Mesodermal cell (in vitro differentiated cells): ENCODE results near the gene NPTX1.
"Not testable (repeated sequence)": the region's sequence is repeated elsewhere in the genome, so short reads cannot be mapped to it uniquely, and the experiment has no call there.

ENCODE experiments used
- H3K27ac ChIP-seq: 2 replicates; pipeline ENCODE4 v1.7.0; 2013; ENCODE audit warnings: mild to moderate bottlenecking, low read depth, low read length, moderate library complexity; ENCODE audit not compliant: severe bottlenecking
- H3K36me3 ChIP-seq: 2 replicates; pipeline ENCODE4 v1.7.1; 2013; ENCODE audit warnings: mild to moderate bottlenecking, low read length, moderate library complexity; ENCODE audit not compliant: control insufficient read depth, insufficient read depth
- H3K4me1 ChIP-seq: one replicate; pipeline ENCODE4 v1.7.1; 2013; ENCODE audit warnings: mild to moderate bottlenecking, low read length; ENCODE audit not compliant: insufficient read depth, control insufficient read depth, poor library complexity, severe bottlenecking
- H3K4me3 ChIP-seq: 2 replicates; pipeline ENCODE4 v1.7.0; 2013; ENCODE audit warnings: low read length, control low read depth, mild to moderate bottlenecking; ENCODE audit not compliant: insufficient read depth, poor library complexity, severe bottlenecking; ENCODE audit errors: extremely low read depth
- H3K9me3 ChIP-seq: 2 replicates; pipeline ENCODE4 v1.7.1; 2013; ENCODE audit warnings: mild to moderate bottlenecking, low read length, moderate library complexity; ENCODE audit not compliant: control insufficient read depth
- WGBS, 2 experiments: methylation state at CpG; one replicate each; pipeline ENCODE4 v1.1.5; 2013; ENCODE audit warnings: missing lambda C conversion rate in 2 of 2; ENCODE audit not compliant: insufficient coverage in 2 of 2; 5-methylcytosine and 5-hydroxymethylcytosine counted together

Gene NPTX1

DNA sequence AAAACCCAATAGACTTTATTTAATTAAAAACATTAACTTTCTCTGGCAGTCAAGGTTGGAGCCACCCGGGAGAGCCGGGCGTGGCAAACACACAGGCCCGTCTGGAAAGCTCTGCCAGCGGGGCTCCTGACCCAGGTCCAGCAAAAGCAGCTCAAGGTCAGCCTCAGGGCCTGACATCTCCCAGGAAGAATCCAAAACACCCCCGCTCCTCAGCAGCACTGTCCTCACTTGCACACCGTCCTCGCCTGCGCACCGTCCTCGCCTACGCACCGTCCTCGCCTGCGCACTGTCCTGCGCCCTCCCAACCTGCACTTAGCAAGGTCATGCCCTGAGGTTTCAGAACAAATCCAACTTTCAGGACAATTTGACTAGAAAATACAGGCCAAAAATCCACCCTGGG, 36.8 kb upstream of the NPTX1 start:
- Histone ChIP-seq H3K36me3 (no peaks in the 10 kb centered on the region), H3K4me1 (no peaks in the 10 kb centered on the region), H3K9me3 (no peaks in the 10 kb centered on the region), H3K4me3 (no peak overlapping the region), H3K27ac (no peak overlapping the region)
- WGBS, 2 experiments, result 94 to 96% methylated on average over 15 of the region's 16 CpGs

DNA sequence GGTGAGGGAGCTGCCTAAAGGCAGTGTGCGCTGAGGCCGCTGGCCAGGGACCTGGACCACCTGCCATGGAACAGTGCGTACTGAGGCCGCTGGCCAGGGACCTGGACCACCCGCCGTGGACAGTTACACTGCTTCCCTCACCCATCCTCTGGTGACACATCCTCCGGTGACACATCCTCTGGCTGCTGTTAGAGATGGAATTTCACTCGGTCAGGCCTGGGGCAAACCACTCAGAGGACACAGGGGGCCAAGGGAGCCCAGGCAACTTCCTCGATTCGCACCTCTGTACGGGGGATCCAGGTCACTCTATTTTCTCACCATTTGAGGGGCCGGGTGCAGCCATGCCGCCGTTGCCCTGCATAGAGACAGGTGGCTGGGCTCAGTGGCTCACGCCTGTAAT, 35.8 kb upstream of the NPTX1 start:
- no peak overlapping the region for H3K4me3 ChIP-seq
- H3K9me3 ChIP-seq, result no peaks in the 10 kb centered on the region
- H3K36me3 ChIP-seq, result no peaks in the 10 kb centered on the region
- H3K27ac ChIP-seq, result no peak overlapping the region
- no peaks in the 10 kb centered on the region for H3K4me1 ChIP-seq
- 84 to 85% methylated on average over 12 to 13 of the region's 15 CpGs for WGBS, 2 experiments

DNA sequence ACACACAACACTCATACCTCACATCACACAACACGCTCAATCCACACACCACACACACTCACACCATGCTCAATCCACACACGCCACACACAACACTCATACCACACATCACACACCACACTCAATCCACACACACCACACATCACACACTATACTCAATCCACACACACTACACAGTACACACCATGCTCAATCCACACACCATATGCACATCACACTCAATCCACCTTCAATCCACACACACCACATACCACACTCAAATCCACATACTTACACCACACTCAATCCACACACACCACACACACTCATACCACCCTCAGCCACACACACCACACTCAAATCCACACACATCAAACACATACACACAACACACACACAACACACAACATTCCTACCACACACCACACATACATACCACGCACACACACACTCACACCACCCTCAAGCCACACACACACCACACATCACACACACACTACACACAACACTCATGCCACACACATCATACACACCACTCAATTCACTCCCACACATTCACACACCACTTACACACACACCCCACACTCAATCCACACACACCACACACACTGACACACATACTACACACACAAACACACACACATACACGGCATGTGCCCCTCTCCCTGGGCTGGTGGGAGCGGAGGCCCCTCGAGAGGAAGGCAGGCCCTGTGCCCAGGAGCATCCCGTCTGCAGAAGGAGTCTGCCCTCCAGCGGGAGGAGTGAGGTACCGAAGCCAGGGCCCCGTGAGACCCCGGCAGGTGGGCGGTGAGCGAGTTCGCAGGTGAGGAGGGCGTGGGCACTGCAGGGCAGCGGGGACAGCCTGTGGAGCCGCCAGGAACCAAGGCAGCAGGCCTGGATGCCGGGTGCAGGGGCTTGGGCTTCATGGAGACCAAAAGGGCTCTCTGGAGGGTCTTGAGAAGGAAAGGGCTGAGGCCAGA, 35.1 kb upstream of the NPTX1 start:
- Histone ChIP-seq H3K9me3 (no peaks in the 10 kb centered on the region), H3K36me3 (no peaks in the 10 kb centered on the region), H3K4me3 (no peak overlapping the region), H3K4me1 (no peaks in the 10 kb centered on the region), H3K27ac (no peak overlapping the region)
- WGBS, 2 experiments, result 57 to 61% methylated on average over 14 to 16 of the region's 18 CpGs

DNA sequence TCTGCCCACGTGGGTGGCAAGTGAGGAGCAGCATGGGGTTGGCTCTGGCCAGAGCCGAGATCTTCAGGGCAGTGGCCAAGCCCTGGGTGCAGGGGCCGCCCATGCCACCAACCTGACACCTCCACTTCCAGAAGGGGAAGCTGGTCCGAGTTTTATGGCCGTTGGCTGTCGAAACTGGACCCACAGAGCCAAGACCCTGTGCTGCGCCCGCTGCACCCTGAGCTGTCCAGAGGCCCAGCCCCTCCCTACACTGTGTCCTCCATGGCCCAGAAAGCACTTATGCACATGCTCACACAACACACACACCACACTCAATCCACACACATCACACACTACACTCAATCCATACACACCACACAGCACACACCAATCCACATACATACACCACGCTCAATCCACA, 34.4 kb upstream of the NPTX1 start:
- no peak overlapping the region for H3K4me3 ChIP-seq
- no peak overlapping the region for H3K27ac ChIP-seq
- 83 to 89% methylated on average over 4 to 7 of the region's 9 CpGs for WGBS, 2 experiments
- H3K9me3 ChIP-seq, result no peaks in the 10 kb centered on the region
- no peaks in the 10 kb centered on the region for H3K4me1 ChIP-seq
- H3K36me3 ChIP-seq, result no peaks in the 10 kb centered on the region

DNA sequence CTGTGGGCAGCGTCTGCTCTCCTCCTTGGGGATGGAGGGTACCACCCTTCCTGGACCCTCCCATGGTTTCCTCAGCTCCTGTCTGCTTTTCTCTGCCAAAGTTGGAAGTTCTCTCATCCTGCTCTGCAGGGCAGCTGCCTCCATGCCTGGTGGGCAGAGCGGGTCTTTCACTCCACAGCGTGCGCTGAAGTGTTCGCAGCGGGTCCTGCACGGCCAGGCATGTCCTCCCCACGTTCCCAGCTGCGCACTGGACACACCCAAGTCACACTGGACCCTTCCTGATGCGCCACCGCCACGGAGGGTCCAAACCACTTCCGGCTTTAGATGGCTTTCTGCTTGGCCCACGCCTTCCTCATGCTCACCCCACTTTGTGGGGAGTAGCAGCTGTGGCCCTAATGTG, 33.7 kb upstream of the NPTX1 start:
- Histone ChIP-seq H3K27ac (no peak overlapping the region), H3K36me3 (no peaks in the 10 kb centered on the region), H3K4me3 (no peak overlapping the region), H3K4me1 (no peaks in the 10 kb centered on the region), H3K9me3 (no peaks in the 10 kb centered on the region)
- 91 to 92% methylated on average over 14 of the region's 14 CpGs for WGBS, 2 experiments

DNA sequence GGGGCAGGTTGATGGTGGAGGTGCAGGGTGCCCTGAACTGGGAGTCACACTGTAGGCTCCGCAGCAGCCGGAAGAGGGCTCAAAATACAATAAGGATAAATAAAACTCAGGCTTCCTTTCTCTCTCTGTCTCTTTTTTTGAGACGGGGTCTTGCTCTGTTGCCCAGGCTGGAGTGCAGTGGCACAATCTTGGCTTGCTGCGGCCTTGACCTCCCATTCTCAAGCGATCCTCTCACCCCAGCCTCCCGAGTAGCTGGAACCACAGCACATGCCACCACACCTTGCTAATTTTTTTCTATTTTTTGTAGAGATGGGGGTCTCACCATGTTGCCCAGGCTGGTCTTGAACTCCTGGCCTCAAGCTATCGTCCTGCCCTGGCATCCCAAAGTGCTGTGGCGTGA, 32.9 kb upstream of the NPTX1 start:
- H3K4me1 ChIP-seq, result peaks cover 5% of the 10 kb centered on the region
- H3K9me3 ChIP-seq, result no peaks in the 10 kb centered on the region
- WGBS, 2 experiments, result 82 to 83% methylated on average over 5 to 7 of the region's 8 CpGs
- H3K36me3 ChIP-seq, result no peaks in the 10 kb centered on the region
- H3K4me3 ChIP-seq, result no peak overlapping the region
- no peak overlapping the region for H3K27ac ChIP-seq

DNA sequence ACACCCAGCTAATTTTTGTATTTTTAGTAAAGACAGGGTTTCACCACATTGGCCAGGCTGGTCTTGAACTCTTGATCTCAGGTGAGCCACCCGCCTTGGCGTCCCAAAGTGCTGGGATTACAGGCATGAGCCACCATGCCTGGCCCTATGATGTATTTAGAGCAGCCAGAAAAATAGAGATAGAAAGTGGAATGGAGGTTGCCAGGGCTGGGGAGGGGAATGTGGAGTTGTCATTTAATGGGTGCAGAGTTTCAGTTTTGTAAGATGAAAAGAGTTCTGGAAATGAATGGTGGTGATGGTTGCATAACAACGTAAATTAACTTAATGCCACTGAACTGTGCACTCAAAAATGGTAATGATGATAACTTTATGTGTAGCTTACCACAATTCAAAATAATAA, 31.6 kb upstream of the NPTX1 start:
- WGBS, 2 experiments, result 80 to 100% methylated on average over 2 of the region's 3 CpGs
- no peaks in the 10 kb centered on the region for H3K36me3 ChIP-seq
- no peaks in the 10 kb centered on the region for H3K9me3 ChIP-seq
- H3K4me3 ChIP-seq, result no peak overlapping the region
- peaks cover 5% of the 10 kb centered on the region for H3K4me1 ChIP-seq
- no peak overlapping the region for H3K27ac ChIP-seq

DNA sequence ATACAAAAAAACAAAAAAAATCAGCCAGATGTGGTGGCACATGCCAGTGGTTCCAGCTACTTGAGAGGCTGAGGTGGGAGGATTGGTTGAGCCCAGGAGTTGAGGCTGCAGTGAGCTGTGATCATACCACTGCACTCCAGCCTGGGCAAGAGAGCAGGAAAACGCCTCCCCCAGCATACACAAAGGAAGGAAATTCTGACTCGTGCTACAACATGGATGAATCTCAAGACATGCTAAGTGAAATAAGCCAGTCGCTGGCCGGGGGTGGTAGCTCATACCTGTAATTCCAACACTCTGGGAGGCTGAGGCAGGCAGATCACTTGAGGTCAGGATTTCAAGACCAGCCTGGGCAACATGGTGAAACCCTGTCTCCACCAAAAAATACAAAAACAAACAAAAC, 30.8 kb upstream of the NPTX1 start:
- H3K4me1 ChIP-seq, H3K27ac ChIP-seq, H3K9me3 ChIP-seq, H3K36me3 ChIP-seq, H3K4me3 ChIP-seq: not testable (repeated sequence)
- WGBS, 2 experiments, result 46 to 49% methylated on average over 3 to 4 of the region's 4 CpGs

DNA sequence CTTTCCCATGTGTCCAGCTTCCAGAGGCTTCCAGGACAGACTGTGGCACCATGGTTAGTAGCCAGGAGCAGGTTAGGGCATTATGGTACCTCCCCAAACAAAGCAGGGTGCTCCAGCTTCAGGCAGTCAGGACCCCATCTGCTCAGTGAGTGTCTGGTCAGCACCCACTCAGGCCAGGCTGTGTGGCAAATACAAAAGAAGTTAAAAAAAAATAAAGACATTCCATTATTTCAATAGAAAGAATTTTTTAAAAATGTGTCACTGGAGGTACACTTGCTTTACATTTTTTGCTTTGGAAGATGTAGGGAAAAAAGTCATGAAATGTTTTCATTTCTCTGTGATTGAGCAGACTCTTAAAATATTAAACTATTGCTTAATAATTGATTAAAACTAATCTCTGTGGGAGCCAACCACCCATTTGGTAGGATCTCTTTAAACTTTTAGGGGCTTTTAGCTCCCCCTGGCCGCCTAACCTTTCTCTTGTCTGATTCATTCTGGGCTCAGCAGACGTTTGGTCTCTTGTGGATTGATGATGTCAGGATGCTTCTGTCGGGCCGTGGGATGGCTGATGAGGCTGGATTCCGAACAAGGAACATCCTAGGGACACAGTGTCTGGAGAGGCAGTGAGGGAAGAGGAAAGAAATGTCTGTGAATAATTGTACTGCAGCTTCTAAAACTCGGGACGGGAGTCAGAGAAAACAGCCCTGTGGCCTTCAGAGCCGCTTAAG, 28.4 kb upstream of the NPTX1 start:
- Histone ChIP-seq H3K27ac (no peak overlapping the region), H3K4me3 (no peak overlapping the region), H3K9me3 (no peaks in the 10 kb centered on the region), H3K4me1 (peaks cover 5% of the 10 kb centered on the region), H3K36me3 (no peaks in the 10 kb centered on the region)
- 41 to 62% methylated on average over 6 to 7 of the region's 8 CpGs for WGBS, 2 experiments

DNA sequence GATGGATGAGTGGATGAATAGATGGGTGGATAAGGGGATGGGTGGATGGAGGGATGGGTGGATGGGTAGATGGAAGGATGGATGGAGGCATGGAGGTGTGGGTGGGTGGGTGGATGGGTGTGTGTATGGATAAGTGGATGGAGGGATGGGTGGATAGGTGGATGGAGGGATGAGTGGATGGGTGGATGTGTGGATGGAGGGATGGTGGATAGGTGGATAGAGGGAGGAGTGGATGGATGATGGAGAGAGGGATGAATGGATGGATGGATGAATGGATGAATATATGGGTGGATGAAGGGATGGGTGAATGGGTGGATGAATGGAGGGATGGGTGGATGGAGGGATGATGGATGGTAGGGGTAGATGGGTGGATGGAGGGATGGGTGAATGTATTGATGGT, 27.5 kb upstream of the NPTX1 start:
- Histone ChIP-seq H3K27ac (no peak overlapping the region), H3K4me3 (no peak overlapping the region), H3K9me3 (no peaks in the 10 kb centered on the region), H3K4me1 (peaks cover 5% of the 10 kb centered on the region), H3K36me3 (no peaks in the 10 kb centered on the region)

DNA sequence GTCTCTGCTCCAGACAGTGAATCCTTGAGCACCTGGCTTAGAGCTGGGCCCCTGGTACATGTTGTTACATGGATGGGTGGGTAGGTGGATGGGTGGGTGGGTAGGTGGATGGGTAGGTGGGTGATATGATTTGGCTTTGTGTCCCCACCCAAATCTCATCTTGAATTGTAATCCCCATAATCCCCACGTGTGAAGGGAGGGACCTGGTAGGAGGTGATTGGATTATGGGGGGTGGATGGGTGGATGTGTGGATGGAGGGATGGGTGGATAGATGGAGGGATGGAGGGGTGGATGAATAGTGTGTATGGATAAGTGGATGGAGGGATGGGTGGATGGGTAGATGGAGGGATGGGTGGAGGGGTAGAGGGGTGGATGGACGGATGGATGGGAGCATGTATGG, 26.6 kb upstream of the NPTX1 start:
- Histone ChIP-seq H3K4me3 (no peak overlapping the region), H3K4me1 (peaks cover 5% of the 10 kb centered on the region), H3K27ac (no peak overlapping the region), H3K36me3 (no peaks in the 10 kb centered on the region), H3K9me3 (no peaks in the 10 kb centered on the region)
- WGBS, 2 experiments, result 54 to 94% methylated on average over 2 of the region's 2 CpGs
